Measurements from ENCODE around the gene BGN.

The BGN gene

DNA sequence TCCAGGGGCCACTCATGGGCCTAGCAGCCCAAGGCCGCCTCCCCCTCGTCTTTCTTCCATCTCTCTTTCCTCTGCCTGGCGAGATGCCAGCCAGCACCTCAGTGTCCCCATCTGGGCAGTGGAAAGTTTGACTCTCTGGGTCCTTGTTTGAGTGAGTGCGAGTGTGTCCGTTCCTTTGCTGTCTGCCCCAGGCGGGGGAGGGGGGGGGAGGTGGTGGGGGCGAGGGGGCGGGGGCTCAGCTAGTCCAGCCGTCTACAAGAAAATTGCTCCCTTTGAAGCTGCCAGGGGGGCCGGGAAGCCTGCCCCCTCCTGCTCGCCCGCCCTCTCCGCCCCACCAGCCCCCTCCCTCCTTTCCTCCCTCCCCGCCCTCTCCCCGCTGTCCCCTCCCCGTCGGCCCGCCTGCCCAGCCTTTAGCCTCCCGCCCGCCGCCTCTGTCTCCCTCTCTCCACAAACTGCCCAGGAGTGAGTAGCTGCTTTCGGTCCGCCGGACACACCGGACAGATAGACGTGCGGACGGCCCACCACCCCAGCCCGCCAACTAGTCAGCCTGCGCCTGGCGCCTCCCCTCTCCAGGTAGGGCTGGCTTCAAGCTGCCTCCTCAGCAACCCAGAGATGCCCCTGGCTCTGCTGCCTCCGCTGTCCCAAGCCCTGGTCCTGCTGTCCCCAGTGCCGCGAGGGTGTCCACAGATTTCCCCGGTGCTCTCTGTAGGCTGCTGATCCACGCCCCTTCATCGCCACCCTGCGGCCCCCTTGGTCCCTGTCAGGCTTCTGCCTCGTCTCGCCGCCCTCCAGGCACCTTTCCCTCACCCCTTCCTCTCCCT lies at the start of gene BGN:
BGN (plus strand) TSS at position 440 of the 821 bp plus-strand sequence. CDS start 9,652 bp downstream, outside the sequence.
- no peak for DNase-seq (ENCODE audit: low spot score)
- TF ChIP-seq CTCF (IDR thresholded peaks at IDR 0.05; ENCODE audit: extremely low read depth, missing control alignments): no peak

DNA sequence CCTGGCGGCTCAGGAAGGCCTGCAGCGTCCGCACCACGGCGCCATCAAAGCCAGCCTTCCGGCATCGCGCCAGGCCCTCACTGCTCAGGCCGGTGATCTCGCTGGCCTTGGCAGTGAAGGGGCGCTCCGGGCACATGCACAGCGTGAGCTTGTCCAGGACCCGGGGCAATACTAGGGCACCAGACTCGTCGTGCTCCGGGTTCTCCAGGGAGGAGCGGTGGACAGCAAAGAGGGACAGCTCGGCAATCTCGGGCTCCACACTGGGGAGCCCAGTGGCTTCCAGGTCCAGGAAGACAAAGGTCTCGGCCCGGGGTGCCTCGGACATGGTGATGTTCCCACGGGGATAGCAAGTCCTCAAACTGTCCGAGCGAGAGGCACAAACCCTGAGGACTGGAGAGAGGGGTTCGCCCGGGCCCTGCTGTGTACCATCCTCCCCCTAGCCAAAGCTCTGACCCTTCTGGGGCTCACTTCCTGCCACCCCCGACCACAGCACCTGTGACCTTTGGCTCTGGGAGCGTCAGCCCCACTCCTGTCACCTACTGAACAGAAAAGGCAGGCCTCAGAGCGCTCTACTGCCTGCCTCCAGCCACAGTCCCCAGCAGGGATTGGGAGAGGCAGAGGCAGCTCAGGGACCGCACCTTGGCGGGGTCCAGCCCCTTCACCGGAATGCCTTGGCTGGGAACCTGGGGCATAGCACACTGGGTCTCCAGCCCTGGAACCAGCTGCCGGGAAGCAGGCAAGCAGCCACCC lies 49.5 kb upstream of the BGN start:
- DNase-seq (ENCODE audit: low spot score): no peak
- no peak for TF ChIP-seq CTCF (IDR thresholded peaks at IDR 0.05; ENCODE audit: extremely low read depth, missing control alignments)

DNA sequence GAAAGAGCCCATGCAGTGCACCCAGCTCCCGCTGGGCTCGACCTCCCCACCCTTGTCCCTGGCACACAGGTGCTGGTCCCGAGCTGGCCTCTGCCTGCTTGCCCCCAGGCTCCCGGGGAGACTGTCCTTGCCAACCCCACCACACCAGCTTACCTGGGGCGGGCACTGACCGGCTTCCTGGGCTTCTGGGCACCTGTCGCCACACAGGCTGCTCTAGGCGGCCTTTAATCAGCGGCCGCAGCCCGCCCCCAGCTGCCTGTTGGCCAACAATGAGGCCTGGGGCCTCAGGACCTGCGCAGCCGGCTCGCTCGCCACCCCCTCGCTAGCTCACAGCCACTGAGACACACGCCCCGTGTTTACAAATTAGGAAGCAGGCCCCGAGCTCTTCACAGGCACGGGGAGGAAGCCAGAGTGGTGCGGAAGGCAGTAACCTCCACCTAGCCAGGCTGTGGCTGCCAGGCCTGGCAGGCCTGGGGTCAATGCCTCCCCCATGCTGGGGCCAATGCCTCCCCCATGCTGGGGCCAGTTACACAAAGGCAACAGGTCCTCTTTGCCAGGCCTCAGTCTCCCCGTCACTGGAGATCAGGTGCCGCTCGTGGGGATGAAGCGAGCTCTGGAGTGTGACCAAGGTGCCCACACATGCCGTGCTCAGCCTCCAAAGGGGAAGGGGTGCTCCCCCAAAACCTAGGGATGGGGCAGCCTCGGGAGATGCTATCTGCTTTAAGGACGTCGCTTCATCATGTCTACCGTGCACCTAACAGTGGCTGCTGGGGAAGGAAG lies 48.7 kb upstream of the BGN start, which contains the start of gene TREX2:
TREX2 (minus strand) TSS at position 201 of the 780 bp plus-strand sequence. CDS start 626 bp downstream, outside the sequence.
- TF ChIP-seq CTCF (IDR thresholded peaks at IDR 0.05; ENCODE audit: extremely low read depth, missing control alignments): no peak
- DNase-seq (ENCODE audit: low spot score): no peak

DNA sequence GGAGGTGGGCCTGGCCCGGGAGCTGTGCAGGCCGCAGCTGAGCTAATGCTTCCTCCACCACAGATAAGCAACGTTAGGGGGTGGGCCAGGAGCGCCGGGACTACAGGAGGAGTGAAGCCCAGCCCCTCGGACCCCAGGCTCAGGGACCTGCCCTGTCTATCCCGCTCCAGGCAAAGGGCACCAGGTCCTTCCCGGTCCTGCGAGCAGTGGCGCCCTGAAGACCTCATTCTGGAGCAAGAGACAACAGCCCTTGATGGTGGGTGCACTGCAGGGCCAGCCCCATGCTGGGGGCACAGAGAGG lies 48.2 kb upstream of the BGN start:
- no peak for TF ChIP-seq CTCF (IDR thresholded peaks at IDR 0.05; ENCODE audit: extremely low read depth, missing control alignments)
- no peak for DNase-seq (ENCODE audit: low spot score)

- TF ChIP-seq CTCF (IDR thresholded peaks at IDR 0.05; ENCODE audit: extremely low read depth, missing control alignments): no peak
Observed at GRCh38 chrX:153446950-153447580, 47.7 kb upstream of the BGN start.

DNA sequence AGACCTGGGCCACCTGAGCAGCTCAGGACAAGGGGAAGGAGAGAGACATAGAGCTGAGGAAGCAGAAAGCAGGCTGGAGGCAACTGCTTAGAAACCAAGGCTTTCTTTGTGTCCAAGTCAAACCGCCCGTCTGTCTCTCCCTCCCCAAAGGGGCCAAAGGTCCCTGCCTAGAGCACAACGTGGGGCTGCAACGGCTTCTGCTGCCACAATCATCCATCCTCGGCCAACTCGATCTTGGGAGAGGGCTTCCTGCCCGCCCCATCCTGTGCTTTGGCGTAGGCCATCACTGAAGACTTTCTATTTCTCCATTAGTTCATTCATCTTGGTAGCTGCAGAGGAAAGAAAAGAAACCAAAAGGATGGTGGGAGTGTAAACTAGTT lies 47.2 kb upstream of the BGN start:
- TF ChIP-seq CTCF (IDR thresholded peaks at IDR 0.05; ENCODE audit: extremely low read depth, missing control alignments): no peak
- DNase-seq (ENCODE audit: low spot score): no peak

More at GRCh38 chrX:153446950-153447580, 47.7 kb upstream of the BGN start:
- no peak for DNase-seq (ENCODE audit: low spot score)

Data from GM20000 (cell line).